HG03439 (cell line): ENCODE measurements around the gene TMEM131L.
"Not testable (repeated sequence)": the region's sequence is repeated elsewhere in the genome, so short reads cannot be mapped to it uniquely, and the experiment has no call there.

ENCODE experiments used
- ATAC-seq: cut with Tn5 transposase; IDR thresholded peaks from one replicate; pipeline ENCODE4 v1.9.1; 2021; ENCODE audit warnings: mild to moderate bottlenecking, moderate library complexity; ENCODE audit not compliant: unreplicated experiment

The TMEM131L gene, protein sequence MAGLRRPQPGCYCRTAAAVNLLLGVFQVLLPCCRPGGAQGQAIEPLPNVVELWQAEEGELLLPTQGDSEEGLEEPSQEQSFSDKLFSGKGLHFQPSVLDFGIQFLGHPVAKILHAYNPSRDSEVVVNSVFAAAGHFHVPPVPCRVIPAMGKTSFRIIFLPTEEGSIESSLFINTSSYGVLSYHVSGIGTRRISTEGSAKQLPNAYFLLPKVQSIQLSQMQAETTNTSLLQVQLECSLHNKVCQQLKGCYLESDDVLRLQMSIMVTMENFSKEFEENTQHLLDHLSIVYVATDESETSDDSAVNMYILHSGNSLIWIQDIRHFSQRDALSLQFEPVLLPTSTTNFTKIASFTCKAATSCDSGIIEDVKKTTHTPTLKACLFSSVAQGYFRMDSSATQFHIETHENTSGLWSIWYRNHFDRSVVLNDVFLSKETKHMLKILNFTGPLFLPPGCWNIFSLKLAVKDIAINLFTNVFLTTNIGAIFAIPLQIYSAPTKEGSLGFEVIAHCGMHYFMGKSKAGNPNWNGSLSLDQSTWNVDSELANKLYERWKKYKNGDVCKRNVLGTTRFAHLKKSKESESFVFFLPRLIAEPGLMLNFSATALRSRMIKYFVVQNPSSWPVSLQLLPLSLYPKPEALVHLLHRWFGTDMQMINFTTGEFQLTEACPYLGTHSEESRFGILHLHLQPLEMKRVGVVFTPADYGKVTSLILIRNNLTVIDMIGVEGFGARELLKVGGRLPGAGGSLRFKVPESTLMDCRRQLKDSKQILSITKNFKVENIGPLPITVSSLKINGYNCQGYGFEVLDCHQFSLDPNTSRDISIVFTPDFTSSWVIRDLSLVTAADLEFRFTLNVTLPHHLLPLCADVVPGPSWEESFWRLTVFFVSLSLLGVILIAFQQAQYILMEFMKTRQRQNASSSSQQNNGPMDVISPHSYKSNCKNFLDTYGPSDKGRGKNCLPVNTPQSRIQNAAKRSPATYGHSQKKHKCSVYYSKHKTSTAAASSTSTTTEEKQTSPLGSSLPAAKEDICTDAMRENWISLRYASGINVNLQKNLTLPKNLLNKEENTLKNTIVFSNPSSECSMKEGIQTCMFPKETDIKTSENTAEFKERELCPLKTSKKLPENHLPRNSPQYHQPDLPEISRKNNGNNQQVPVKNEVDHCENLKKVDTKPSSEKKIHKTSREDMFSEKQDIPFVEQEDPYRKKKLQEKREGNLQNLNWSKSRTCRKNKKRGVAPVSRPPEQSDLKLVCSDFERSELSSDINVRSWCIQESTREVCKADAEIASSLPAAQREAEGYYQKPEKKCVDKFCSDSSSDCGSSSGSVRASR (N-terminal part only)

DNA sequence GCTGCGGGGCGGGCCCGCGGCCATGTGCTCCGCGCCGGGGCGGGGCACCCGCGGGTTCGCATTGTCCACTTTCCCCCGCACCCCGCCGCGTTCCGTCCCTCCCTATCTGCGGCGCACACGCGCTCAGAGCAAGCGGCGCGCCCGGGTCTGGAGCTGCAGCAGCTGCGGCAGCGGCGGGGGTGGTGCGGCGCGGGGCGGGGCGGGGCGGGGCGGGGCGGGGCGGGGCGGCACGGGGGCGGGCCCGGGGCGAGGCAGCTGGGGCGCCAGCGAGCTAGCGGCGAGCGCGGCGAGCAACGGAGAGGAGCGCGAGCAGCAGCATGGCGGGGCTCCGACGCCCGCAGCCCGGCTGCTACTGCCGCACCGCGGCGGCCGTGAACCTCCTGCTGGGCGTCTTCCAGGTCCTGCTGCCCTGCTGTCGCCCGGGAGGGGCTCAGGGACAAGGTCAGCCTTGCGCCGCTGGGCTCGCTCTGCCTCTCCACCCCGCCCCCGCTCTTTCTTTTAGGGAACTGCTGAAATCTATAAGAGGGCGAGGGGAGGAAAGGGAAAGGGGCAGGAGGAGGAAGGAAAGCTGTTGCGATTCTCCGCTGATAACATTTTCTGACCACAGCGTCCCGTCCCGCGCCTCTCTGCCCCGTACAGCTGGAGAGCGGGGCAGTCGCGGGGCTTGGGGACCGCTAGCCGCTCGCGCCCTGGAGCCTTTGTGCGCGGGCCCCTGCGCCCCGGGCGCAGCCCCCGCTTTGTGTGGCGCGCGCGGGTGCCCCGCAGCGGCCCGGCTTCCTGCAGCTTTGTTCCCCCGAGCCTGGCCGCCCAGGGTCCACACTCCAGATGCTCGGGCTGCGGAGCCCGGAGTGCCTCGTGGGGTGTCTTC is at the start of gene TMEM131L:
TMEM131L (plus strand) TSS at position 280 of the 868 bp plus-strand sequence; CDS start at position 318, 38 bp downstream.
- peak; percentile 34 for ATAC-seq

GRCh38 chr4:153416456-153416855 is 49.7 kb upstream of the TMEM131L start:
- ATAC-seq, result not testable (repeated sequence)

DNA sequence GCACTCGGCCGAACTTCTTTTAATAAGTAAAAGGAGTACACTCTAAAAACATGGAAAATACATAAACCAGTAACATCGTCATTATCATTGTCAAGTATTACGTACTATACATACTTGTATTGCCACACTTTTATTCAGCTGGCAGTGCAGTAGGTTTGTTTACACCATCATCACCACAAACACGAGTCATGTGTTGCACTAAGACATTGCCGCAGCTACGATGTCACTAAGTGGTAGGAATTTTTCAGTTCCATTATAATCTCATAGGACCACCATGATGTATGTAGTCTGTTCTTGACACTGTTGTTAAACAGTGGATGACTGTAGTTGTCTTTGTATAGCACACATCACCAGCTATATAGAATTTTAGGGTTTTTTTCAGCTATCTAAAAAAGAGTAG is 48.0 kb upstream of the TMEM131L start:
- ATAC-seq, result no peak

DNA sequence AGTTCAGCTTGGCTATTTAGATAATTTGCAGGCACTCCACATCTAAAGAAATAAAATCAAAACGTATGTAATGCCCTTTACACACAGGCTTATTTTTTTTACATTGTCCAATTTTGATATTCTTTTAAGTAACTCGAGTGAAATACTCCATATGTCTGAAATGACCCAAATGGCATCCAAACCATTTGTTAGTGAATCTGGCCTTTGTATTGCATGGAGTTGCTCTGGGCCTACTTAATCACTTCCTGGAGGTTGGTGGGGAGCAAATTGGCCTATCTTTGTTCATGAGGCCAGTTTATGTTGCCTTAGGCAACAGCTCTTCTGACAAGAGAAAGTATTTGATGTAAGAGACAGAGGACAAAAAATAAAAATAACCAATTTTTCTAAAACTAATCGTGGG is 47.6 kb upstream of the TMEM131L start:
- ATAC-seq, result no peak

DNA sequence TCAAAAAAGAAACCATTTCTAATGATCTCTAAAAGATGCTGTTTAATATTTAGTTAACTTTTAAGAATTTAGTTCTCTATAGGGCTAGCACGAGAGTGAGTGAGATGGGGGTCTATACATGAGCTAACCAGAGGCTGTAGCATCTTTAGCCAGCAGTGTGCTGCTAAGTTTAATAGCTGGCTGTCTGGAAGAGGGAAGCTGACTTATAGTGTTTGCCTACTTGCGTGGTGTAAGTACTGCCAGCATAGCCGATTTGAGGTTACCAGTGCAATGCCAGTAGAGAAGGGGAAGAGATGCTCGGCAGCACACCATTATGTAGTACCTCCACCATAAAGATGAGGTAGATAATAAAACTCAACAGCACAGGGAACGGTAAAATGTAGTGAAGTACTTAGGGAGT is 47.1 kb upstream of the TMEM131L start:
- no peak for ATAC-seq

DNA sequence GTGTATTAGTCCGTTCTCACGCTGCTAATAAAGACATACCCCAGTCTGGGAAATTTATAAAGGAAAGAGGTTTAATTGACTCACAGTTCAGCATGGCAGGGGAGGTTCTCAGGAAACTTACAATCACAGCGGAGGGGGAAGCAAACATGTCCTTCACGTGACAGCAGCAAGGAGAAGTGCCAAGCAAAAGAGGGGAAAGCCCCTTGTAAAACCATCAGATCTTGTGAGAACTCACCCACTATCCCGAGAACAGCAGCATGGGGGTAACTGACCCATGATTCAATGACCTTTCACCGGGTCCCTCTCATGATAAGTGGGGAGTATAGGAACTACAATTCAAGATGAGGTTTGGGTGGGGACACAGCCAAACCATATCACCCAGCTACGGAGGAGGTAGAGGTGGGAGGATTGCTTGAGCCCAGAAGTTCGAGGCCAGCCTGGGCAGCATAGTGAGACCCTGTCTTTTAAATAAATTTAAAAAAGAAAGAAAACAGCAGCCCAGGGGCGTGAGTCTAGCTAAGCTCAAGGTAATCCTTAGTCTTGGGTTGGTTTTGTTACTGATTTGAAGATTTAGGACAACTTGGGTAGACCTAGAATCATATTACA is 46.4 kb upstream of the TMEM131L start:
- ATAC-seq, result no peak

DNA sequence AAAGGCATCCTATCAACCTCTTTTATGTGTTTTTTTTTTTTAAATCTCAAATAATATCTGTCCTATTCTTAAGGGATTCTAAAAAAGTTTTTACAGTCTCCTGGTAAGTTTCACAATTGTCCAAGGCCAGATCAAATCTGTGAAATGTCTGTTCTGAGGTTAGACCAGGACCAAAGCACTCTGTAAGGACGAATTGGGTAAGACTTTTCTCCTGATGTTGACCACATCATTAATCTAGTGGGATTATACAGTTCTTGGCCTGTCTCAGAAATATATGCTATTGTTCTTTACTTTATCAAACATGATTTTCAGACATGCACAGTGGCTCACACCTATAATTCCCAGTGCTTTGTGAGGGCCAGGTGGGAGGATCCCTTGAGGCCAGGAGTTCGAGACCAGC is 45.8 kb upstream of the TMEM131L start:
- ATAC-seq, result no peak

- no peak for ATAC-seq
These were observed 44.2 kb upstream of the TMEM131L start for GRCh38 chr4:153421941-153422340.

DNA sequence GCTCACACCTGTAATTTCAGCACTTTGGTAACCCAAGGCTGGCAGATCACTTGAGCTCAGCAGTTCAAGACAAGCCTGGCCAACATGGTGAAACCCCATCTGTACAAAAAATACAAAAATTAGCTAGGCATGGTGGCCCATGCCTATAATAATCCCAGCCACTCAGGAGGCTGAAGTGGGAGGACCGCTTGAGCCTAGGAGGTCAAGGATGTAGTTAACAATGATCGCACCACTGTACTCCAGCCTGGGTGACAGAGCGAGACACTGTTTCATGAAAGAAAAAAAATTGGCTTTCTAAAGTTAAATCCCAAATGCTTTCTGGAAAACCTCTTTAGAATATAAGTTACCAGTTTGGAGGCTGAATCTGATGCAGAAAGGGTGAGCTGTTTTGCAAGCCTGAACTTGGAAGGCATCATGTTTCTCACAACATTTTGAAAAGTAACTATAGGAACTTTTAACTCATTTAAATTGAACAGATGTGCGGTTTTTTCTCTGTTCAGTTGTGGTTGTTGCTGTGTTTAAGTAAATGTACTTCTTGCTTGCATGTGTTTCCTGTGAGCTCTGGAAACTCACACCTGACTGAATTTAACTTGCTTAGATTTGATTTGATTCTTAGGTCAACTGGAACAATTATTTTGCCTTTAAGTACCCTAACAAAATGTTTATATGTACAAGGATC is 39.8 kb upstream of the TMEM131L start:
- no peak for ATAC-seq

DNA sequence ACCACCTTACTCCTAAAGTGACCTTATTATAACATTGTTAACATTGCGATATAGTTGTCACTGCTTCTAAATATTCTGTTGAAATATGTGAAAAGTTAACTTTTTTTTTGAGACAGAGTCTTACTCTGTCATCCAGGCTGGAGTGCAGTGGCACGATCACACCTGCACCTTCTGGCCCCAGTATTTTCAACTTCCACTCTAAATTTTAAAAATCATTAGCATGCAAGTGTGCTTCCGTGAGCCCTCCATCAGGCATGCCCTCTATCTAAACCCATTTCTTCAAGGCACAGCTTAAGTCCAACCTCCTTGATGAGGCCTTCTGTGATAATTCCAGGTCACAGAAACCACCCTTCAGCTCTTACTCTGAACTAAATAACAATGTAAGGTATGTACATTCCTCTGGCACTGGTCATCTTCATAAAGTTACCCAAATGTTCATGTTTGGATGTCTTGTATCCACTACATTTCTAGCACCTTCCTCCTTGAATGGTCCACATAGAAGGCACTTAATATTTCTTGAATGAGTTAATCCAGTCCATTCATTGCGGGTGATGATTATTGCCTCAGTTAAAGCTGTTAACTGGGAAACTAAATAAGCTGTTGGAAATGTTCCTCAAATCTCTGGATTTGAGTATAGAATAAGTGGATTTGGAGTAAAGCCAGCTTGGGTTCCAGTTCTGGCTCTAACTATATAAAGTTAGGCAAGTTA is 38.6 kb upstream of the TMEM131L start:
- no peak for ATAC-seq

- ATAC-seq, result no peak
These were observed 37.2 kb upstream of the TMEM131L start for GRCh38 chr4:153428941-153429475.

- ATAC-seq, result peak; percentile 95
These were observed 33.0 kb upstream of the TMEM131L start for GRCh38 chr4:153432965-153433753.

GRCh38 chr4:153433754-153434105 is 32.4 kb upstream of the TMEM131L start:
- no peak for ATAC-seq

DNA sequence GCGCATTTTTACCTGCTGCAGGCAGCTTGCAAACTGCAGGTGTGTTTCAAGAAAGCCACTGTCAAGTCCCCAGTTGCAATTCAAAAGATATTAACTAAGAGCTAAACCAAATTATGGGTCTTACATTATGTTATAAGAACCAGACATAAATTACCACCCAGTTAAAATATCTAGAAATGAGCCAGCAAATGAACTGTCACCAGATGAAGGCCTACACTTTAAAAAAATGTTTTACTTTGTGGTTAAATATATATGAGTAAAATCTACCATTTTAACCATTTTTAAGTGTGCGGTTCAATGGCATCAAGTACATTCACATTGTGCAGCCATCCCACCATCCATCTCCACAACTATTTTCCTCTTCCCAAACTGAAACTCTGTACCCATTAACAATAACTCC is 32.0 kb upstream of the TMEM131L start:
- no peak for ATAC-seq

- ATAC-seq, result peak; percentile 73
These were observed 27.0 kb upstream of the TMEM131L start for GRCh38 chr4:153438916-153439756.

GRCh38 chr4:153439831-153440230 is 26.3 kb upstream of the TMEM131L start:
- peak; percentile 3 for ATAC-seq

- no peak for ATAC-seq
These were observed 25.7 kb upstream of the TMEM131L start for GRCh38 chr4:153440475-153440874.
